Right lung (tissue), 5 donors: Measurements from ENCODE around the gene ZNF746. TPM values are rescaled to one million over a fixed set of nuclear protein-coding genes. Genes with fewer than 3 reads are reported as not detected.

ENCODE experiments used
- DNase-seq, 2 donors: peaks; one replicate each; pipeline ENCODE4 v3.0.0-alpha.2; 2013
- polyA plus RNA-seq, 5 donors: library from polyadenylated mRNA; unstranded; fragments of 120-200 nt; gene quantifications; one replicate each; pipeline versions ENCODE4 v1.2.1 to v1.2.3, GENCODE V29; 2013; ENCODE audit warnings: inconsistent platforms in 1 of 5, low replicate concordance in 1 of 5; ENCODE audit not compliant: insufficient read length in 5 of 5, insufficient read depth in 1 of 5

Gene ZNF746
- polyA plus RNA-seq, 5 donors = 10.5 to 19.5 (median 13.4) TPM

DNA sequence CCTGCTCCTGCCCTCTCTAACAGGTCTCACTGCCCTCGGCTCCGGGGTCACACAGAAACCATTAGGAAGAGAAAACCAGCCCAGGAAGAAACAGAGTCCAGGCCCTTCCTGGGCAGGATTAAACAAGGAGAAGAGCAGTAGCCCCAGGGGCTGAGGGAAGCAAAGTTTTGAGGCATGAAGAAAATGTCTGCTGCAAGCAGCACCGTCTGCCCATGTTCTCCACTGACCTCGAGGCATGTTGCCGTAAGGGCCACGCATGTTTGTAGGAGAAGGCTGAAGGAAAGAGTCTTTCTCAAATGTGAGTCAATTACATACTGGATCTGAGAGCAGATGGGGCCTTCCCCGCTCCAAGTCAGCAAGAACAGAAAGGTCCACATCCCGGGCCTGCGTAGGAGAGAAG lies 4.2 kb downstream of the ZNF746 start:
- no peak for DNase-seq

GRCh38 chr7:149490083-149490760 lies 7.4 kb downstream of the ZNF746 start:
- DNase-seq = no peak

GRCh38 chr7:149489391-149490024 lies 8.1 kb downstream of the ZNF746 start:
- DNase-seq = no peak

GRCh38 chr7:149479568-149479967 lies 18.0 kb downstream of the ZNF746 start:
- no peak for DNase-seq

- no peak for DNase-seq
Observed at GRCh38 chr7:149478754-149479153, 18.9 kb downstream of the ZNF746 start.

DNA sequence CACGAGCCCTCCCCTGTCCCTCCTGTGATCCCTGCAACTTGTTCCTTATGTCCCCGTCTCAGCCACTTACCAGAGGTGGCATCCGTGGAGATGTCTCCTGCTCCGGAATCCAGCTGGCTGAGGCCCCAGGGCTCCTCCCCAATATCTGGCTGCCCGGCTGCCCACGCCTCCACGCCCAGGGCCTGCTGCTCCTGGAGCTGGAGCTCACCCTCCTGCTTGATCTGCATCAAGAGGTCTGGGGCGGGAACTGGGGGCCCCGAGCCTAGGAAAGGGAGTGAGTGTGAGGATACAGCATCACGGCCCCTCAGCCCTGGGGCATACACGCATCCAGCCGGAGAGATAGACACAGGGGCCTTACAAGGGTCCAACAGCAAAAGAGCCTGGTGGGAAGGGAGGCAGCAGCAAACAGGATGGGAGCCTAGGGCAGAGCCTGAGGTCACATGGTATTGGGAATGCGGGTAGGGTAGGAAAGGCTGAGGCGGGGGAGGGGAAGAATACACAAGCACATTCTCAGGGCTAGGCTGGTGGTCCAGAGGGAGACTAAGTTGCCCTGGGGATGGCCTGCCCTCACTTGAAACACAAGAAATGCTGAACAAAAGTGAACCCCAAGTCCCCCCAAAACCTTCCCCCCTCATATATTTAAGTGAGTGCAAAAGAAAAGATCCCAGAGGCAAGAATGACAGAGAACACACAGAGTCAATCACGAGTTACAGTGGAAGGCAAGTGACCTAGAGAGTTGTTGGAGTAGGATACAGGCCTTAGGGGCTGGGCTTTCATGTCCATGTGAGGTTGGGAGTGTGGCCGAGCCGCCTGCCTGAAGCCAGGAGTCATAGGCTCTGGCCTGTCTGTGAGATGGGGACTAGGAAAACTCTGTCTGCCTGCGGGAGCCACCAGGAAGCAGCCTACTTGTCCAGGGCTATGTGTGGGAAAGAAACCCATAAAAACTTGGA lies 19.8 kb downstream of the ZNF746 start:
- DNase-seq = no peak

GRCh38 chr7:149476791-149477190 lies 20.8 kb downstream of the ZNF746 start:
- no peak for DNase-seq

- DNase-seq = no peak
Observed at GRCh38 chr7:149475121-149476045, 22.2 kb downstream of the ZNF746 start.

- no peak for DNase-seq
Observed at GRCh38 chr7:149474309-149475120, 23.1 kb downstream of the ZNF746 start.

DNA sequence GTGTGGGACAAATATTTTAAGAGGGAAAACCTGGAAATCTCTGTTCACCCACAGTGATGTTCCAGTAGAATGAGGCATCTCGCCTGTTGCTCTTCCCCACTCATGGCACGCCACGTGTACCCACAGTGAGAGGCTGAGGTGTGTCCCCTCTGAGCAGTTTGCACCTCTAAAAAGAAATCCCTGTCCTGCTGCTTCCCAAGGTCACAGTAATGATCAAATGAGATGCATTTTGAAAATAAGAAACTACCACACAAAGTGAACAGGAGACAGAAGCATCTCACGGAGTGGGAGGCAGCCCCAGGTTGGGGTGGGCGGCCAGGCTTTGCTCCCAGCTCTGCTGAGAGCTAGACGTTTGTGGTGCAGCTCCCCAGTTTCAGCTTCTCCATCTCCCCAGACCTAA lies 24.4 kb downstream of the ZNF746 start:
- DNase-seq = no peak

DNA sequence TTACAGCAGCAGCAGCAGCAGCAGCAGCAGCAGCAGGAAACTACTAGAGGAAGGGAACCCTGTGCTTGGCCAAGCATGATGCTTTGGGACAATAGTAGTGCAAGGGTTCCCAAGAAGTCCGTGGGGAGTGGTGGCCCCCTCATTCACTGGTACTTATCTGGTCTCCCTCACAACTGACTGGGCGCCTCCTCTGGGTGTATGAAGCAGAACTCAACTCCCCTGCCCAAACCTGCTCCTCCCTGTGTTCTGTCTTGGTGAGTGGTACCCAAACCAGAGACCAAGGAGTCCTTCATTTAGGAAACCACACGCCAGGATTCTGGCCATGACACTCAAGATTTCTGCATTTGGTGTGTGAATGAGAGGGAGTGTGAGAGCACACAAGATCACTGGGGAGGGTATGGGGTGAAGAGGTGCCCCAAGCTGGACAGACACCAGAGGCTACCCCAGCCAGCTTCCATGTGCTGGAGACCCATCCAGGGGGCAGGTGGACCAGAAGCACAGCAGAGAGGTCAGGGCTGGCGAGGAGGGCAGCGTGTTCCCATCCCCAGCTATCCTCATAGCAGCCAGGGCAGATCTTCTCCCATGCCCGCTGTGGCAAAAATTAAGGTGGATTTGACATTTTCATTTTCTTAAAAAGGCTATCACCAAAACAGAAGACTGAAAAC lies 26.2 kb downstream of the ZNF746 start:
- no peak for DNase-seq

DNA sequence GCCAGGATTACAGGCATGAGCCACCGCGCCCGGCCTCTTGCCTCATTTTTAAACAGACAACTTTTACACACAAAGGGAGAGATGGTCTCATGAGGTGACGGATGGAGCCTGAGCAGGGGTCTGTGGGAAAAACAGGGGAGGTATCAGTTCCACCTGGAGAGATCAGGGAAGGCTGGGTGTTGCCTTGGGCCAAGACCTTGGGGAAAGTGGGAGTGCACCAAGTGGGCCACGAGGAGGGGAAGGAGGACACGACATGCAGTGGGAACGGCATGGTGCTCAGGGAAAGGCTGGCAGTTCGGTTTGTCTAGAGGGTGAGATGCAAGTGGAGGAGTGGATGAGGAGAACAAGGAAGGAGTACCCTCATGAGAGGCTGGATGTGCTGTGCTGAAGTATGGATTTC lies 27.8 kb downstream of the ZNF746 start:
- no peak for DNase-seq

DNA sequence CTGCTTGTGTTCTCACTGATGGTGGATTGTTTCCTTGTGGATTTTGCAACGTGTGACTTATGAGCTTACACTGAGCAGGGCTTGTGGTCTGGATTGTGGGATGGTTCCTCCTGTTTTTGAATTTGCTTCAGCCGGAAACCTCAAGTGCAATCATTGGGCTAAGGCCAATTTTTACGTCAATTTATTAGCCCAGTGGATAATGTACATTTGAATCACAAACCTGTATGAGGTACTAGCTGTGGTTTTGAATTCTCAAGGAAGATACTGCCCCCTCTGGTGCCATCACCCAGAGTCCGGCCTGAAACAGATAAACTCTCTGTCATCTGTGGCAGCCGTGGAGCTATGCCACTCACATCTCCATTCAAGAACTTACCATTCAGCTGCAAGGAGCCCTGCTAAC lies 29.4 kb downstream of the ZNF746 start:
- DNase-seq = no peak

DNA sequence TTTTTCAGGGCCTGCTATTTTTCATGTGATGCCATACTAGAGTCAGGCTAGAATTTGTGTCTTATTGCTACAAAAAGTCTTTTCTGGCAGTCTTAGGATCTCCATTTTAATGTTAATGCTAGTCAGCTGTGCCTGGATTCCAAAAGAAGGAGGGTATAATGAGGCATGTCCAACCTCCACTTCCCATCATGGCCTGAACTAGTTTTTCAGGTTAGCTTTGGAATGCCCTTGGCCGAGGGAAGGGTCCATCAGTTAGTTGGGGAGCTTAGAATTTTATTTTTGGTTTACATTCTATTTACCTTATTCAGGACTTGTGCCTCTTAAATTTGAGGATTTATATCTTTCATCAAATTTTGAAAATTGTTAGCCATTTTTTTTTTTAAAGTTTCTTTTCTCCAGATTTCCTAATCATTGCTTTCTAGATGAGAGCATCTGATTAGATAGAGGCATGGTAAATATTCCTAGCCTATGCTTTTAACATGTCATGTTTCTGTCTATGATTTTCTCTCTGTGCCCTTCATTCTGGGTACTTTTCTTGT lies 30.2 kb downstream of the ZNF746 start:
- no peak for DNase-seq

- no peak for DNase-seq
Observed at GRCh38 chr7:149466364-149466763, 31.2 kb downstream of the ZNF746 start.

DNA sequence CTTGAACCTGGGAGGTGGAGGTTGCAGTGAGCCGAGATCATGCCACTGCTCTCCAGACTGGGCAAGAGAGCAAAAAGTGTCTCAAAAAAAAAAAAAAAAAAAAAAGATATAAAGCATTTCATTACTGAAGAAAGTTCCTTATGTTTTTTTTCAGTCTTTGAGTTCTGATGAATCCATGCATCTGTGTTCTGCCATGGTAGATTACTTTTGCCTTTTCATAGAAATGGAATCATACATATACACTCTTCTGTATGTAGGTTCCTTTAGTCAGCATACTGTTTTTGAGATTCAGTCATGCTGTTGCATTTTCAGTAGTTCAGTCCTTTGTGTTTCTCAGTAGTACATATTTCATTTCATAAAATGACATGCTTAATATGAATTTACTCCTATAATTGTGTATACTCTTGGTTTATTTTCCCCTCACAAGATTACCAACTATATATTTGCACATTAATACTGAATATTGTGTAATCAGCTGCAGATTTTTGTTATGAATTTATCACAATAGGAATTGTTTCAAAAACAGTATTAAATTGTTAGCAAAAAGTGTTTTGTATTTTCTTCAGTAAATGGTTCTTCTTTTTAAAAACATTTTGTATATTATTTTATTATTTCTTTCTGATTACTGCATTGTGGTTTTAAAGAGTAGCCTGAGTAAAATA lies 34.0 kb downstream of the ZNF746 start:
- no peak for DNase-seq

- no peak for DNase-seq
Observed at GRCh38 chr7:149462101-149462520, 35.5 kb downstream of the ZNF746 start.

- peak; percentile 68 to 75 for DNase-seq
Observed at GRCh38 chr7:149460493-149461277, 36.9 kb downstream of the ZNF746 start, which contains the start of gene ZNF777. Gene ZNF777 (minus strand): TSS chr7:149461062. CDS start chr7:149456022, 5,040 bp downstream.
